Transverse colon (tissue), 4 donors: Measurements from ENCODE around the gene PABPN1L.

Experiments
- CTCF ChIP-seq, 5 experiments: fragments of 200-600 bp in 3 of 5; fragments of 450-650 bp in 2 of 5; sonication (generic) in 3 of 5; IDR thresholded peaks; 1 replicate in 2 of 5; 2 replicates in 3 of 5; pipeline ENCODE4 v1.5.1; 2016 to 2017; ENCODE audit warnings: antibody characterized with exemption in 5 of 5, inconsistent platforms in 3 of 5, mild to moderate bottlenecking in 2 of 5, moderate library complexity in 1 of 5
- EP300 ChIP-seq: sonication (generic); formaldehyde crosslinking; IDR thresholded peaks from one replicate; pipeline ENCODE4 v1.6.1; 2017; ENCODE audit warnings: antibody characterized with exemption, low read depth
- POLR2A ChIP-seq: fragments of 450-650 bp; IDR thresholded peaks from one replicate; pipeline ENCODE4 v1.6.1; 2016; ENCODE audit warnings: antibody characterized with exemption, mild to moderate bottlenecking, moderate library complexity
- POLR2AphosphoS5 ChIP-seq, 3 donors: sonication (generic); formaldehyde crosslinking; IDR thresholded peaks; one replicate each; pipeline ENCODE4 v1.6.1; 2016; ENCODE audit warnings: antibody characterized with exemption in 3 of 3

GRCh38 chr16:88894681-88895300, 28.3 kb upstream of the PABPN1L start:
- TF ChIP-seq CTCF (IDR thresholded peaks at IDR 0.05) (no peak), EP300 (no peak), POLR2A (no peak), POLR2AphosphoS5 (IDR thresholded peaks at IDR 0.05) (no peak)
